Mesothelial cell of epicardium (in vitro differentiated cells): ENCODE measurements around the gene C1orf185. TPM values are rescaled to one million over a fixed set of nuclear protein-coding genes. Genes with fewer than 3 reads are reported as not detected.

Source experiments
- DNase-seq, 2 experiments: peaks; one replicate each; pipeline ENCODE4 v3.0.0; 2021; ENCODE audit warnings: low spot score in 2 of 2; ENCODE audit not compliant: unreplicated experiment in 2 of 2
- H3K27ac Mint-ChIP-seq: 2 replicates; pipeline ENCODE4 v1.8.0; 2021; ENCODE audit warnings: mixed read lengths
- H3K27me3 Mint-ChIP-seq: 2 replicates; pipeline ENCODE4 v1.8.0; 2021; ENCODE audit warnings: low read depth, mixed read lengths
- H3K36me3 Mint-ChIP-seq: 2 replicates; pipeline ENCODE4 v1.8.0; 2021; ENCODE audit warnings: mixed read lengths
- H3K4me1 Mint-ChIP-seq: 2 replicates; pipeline ENCODE4 v1.8.0; 2021; ENCODE audit warnings: mixed read lengths
- H3K4me3 Mint-ChIP-seq: 2 replicates; pipeline ENCODE4 v1.8.0; 2021; ENCODE audit warnings: mild to moderate bottlenecking, moderate library complexity, mixed read lengths
- H3K9me3 Mint-ChIP-seq: 2 replicates; pipeline ENCODE4 v1.8.0; 2021; ENCODE audit warnings: mixed read lengths
- CTCF ChIP-seq: fragments of 200-600 bp; sonication (generic); IDR thresholded peaks from one replicate; pipeline ENCODE4 v1.5.0; 2021; ENCODE audit warnings: antibody characterized with exemption; ENCODE audit not compliant: unreplicated experiment
- total RNA-seq: library from RNA; stranded (reverse); gene quantifications from 3 replicates; pipeline ENCODE4 v1.2.1, GENCODE V29; 2021

C1orf185 gene
- total RNA-seq, 1 donor from 2014 or later, result not detected

GRCh38 chr1:51070640-51071039 lies 31.4 kb upstream of the C1orf185 start:
- H3K4me1 Mint-ChIP-seq, result no peaks in the 10 kb centered on the region
- H3K36me3 Mint-ChIP-seq, result no peaks in the 10 kb centered on the region
- no peaks in the 10 kb centered on the region for H3K9me3 Mint-ChIP-seq
- TF ChIP-seq CTCF, result no peak
- DNase-seq, result no peak
- no peak overlapping the region for H3K4me3 Mint-ChIP-seq
- no peak overlapping the region for H3K27ac Mint-ChIP-seq
- H3K27me3 Mint-ChIP-seq, result peaks cover 37% of the 10 kb centered on the region

GRCh38 chr1:51071291-51072042 lies 30.6 kb upstream of the C1orf185 start:
- no peak for TF ChIP-seq CTCF
- Mint-ChIP-seq H3K27ac (no peak overlapping the region), H3K27me3 (peaks cover 42% of the 10 kb centered on the region), H3K36me3 (no peaks in the 10 kb centered on the region), H3K9me3 (no peaks in the 10 kb centered on the region), H3K4me3 (no peak overlapping the region), H3K4me1 (no peaks in the 10 kb centered on the region)
- no peak for DNase-seq

GRCh38 chr1:51072043-51072439 lies 30.0 kb upstream of the C1orf185 start:
- no peak overlapping the region for H3K4me3 Mint-ChIP-seq
- no peak overlapping the region for H3K27ac Mint-ChIP-seq
- H3K4me1 Mint-ChIP-seq, result no peaks in the 10 kb centered on the region
- H3K9me3 Mint-ChIP-seq, result no peaks in the 10 kb centered on the region
- DNase-seq, result no peak
- no peak for TF ChIP-seq CTCF
- no peaks in the 10 kb centered on the region for H3K36me3 Mint-ChIP-seq
- H3K27me3 Mint-ChIP-seq, result peaks cover 42% of the 10 kb centered on the region

GRCh38 chr1:51072651-51073050 lies 29.4 kb upstream of the C1orf185 start:
- Mint-ChIP-seq H3K4me1 (no peaks in the 10 kb centered on the region), H3K4me3 (no peak overlapping the region), H3K9me3 (no peaks in the 10 kb centered on the region), H3K27ac (no peak overlapping the region), H3K36me3 (no peaks in the 10 kb centered on the region), H3K27me3 (peaks cover 43% of the 10 kb centered on the region)
- TF ChIP-seq CTCF, result no peak
- DNase-seq, result no peak

- no peaks in the 10 kb centered on the region for H3K36me3 Mint-ChIP-seq
- TF ChIP-seq CTCF, result no peak
- H3K4me1 Mint-ChIP-seq, result no peaks in the 10 kb centered on the region
- no peaks in the 10 kb centered on the region for H3K9me3 Mint-ChIP-seq
- no peak overlapping the region for H3K4me3 Mint-ChIP-seq
- H3K27me3 Mint-ChIP-seq, result peaks cover 45% of the 10 kb centered on the region
- no peak overlapping the region for H3K27ac Mint-ChIP-seq
- DNase-seq, result no peak
Measured at GRCh38 chr1:51073456-51073855, 28.6 kb upstream of the C1orf185 start.
